GM21723 (cell line): ENCODE measurements around the gene BGN.

ENCODE experiments used
- ATAC-seq: cut with Tn5 transposase; IDR thresholded peaks from one replicate; pipeline ENCODE4 v1.9.1; 2021; ENCODE audit warnings: mild to moderate bottlenecking, moderate library complexity; ENCODE audit not compliant: unreplicated experiment

BGN gene

GRCh38 chrX:153481043-153481442, 13.7 kb upstream of the BGN start:
- ATAC-seq = no peak

DNA sequence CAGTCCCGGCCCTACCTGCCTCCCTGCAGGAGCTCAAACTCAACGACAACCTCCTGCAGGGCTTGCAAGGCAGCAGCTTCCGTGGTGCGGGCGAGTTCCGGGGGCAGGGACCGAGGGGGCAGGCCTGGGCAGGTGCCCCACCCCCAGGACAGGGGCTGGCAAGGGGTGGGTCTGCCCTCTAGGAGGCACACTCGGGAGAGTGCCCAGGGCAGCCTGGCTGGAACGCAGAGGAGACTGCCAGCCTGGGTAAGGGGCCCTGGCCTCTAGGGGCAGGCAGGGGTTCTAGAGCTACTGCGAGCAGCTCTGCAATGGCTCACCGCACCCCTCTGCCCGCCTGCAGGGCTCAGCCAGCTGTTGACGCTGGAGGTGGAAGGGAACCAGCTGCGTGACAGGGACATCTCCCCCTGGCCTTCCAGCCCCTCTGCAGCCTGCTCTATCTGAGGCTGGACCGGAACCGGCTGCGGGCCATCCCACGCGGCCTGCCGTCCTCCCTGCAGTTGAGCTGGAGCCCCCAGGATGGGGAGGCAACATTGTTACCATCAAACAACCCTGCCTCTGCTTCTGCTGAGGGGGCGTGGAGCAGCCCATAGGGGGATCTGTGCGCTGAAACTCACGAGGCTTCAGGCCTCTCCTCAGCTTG, 12.3 kb upstream of the BGN start:
- ATAC-seq = no peak

DNA sequence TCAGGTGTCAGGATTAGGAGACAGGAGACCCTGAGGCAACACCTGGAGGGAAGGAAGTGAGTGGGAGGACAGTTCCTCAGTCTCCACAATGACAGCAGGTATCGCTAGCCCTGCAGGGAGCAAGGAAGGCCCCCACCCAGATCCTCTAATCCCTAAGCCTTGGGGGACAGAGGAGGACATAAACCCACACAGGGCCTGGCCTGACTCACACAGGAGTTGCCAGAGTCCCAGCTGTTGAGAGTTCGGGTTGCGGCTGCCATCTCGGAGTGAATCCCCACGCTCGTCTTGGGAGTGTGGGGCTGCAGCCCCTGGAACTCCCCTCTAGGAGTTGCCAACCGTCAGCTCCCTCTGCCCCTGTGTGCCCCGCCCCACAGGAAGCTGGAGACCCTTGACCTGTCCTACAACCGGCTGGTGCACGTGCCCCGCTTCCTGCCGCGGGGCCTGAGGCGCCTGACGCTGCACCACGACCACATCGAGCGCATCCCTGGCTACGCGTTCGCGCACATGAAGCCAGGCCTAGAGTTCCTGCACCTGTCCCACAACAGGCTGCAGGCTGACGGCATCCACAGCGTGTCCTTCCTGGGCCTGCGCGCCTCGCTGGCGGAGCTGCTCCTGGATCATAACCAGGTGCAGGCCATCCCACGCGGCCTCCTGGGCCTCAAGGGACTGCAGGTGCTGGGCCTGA, 9.2 kb upstream of the BGN start:
- no peak for ATAC-seq

- ATAC-seq = no peak
Observed at GRCh38 chrX:153486171-153486570, 8.6 kb upstream of the BGN start.

- ATAC-seq = no peak
Observed at GRCh38 chrX:153487590-153488071, 7.1 kb upstream of the BGN start.

GRCh38 chrX:153488231-153488914, 6.4 kb upstream of the BGN start:
- ATAC-seq = no peak

DNA sequence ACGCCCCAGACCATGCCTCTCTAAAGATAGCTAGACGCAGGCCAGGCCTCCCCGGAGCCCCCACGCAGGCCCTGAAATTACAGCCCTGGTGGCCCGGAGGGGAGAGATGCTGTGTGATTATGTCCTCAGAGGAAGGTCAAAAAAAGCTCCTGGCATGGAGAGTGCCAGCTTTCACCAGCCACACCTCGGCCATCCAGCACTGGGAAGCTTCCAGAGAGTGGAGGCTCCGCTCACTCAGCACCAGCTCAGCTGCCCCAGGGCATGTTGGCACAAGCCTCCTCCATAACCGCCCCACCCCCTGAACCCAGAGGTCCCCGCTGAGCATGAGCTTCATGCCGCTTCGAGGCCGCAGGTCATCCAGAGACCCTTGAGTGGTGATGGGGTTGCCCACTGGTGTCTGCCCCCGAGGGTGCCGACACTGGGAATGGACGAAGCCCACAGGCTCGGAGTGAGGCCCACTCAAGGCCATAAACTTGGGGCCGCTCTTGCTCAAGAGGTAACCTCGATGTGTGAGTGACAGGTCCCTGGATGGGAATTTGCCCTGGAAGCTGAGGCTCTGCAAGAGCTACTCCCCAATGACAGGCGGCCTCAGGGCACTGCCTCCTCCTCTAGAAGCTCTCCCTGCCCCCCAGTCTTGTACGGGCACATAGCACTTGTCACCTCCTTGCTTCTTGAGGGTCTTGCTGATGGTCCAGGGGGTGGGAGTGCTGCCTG, 4.4 kb upstream of the BGN start:
- no peak for ATAC-seq

DNA sequence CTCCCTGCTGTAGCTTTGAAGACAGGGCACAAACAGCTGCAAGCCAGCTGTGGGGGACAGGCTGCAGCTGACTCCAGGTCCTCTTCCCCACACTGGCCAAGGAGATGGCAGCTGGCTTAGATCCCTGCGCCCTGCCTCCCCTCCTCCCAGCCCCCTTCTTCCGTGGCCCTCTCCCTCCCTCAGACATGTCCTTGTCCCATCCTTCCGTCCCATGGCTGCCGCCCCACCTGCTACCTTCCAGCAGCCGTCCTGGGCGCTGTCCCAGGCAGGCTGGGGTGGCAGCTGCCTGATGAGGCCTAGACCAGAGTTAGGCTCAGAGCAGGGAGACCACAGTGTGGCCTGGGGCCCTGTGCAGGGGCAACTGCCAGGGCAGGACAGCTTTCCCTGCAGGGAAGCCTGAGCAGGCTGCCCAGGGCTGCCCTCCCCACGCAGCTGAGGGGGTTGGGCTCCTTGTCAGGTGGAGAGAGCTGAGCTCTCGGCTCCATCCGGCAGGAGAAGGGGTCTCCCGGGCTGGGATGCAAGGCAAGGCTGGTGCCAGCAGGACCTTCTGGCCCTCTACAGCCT, 3.3 kb upstream of the BGN start:
- ATAC-seq = no peak

GRCh38 chrX:153491918-153492317, 2.9 kb upstream of the BGN start:
- no peak for ATAC-seq

DNA sequence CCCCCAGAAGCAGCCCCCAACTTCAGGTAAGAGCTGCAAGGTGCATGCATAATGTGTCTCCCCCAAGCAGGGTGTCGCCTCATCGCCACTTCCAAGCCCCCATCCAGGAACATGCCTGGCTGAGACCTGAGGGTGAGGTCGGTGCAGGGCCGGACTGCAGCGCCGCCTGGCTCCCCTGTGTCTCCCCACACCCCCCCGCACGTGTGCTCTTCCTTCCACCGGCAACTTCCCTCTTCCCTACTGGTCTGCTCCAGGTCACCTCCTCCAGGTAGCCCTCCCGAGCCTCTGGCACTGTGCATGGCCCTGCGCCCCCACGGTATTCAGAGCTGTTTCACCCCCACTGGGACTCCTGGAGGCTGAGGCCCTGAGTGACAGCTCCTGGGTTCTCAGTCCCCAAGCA, 2.2 kb upstream of the BGN start:
- ATAC-seq = no peak

GRCh38 chrX:153493085-153493484, 1.7 kb upstream of the BGN start:
- no peak for ATAC-seq

- no peak for ATAC-seq
Observed at GRCh38 chrX:153494061-153494460, 719 bp upstream of the BGN start.

DNA sequence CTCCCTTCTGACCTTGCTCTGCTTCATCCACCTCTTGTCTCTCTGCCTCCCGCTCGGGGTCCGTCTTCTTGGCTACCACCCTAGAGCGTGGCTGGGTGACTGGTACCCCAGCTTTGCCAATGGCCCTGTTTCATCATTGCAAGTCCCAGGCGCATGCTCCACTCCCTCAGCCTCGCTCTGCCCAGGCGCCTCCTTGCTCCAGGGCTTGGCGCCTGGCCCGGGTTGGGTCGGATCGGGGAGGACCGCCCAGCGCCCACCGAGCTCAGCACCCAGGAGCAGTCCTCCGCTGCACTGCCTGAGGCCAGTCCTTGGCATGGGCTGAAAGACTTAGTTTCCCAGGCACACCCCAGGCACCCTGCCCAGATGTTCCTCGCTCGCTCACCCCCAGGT, 577 bp downstream of the BGN start:
- no peak for ATAC-seq

DNA sequence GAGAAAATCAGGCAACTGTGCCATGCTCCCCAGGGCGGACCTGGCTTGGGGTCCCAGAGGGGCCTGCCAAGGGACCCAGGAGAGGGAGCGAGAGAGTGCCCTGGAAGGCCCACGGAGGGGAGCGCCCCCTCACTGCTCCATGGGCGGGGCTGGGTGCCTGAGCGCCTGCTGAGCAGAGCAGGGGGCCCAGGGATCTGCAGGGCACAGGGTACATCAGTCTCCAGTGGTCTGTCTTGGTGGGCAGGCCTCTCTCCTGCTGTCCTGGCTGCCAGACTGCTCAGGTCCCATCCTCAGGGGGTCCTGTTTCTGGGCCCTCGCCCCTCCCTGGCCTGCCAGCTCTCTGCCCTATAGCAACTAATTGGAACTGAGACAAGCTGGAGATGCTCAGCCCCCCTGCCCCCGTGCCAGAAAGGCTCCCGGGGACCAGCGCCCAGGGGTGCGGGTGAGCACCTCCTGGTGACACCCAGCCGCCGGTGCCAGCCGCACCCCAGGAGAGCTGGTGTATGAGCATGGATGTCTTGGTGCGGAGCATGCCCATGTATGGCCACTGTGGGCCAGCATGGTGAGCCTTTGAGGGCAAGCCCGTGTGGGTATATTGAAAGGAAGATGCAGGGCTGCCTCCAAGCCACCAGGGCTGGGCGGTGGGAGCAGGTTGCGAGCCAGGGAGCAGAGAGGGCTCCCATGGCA, 1.3 kb downstream of the BGN start:
- no peak for ATAC-seq

GRCh38 chrX:153496590-153496959, 1.8 kb downstream of the BGN start:
- no peak for ATAC-seq

DNA sequence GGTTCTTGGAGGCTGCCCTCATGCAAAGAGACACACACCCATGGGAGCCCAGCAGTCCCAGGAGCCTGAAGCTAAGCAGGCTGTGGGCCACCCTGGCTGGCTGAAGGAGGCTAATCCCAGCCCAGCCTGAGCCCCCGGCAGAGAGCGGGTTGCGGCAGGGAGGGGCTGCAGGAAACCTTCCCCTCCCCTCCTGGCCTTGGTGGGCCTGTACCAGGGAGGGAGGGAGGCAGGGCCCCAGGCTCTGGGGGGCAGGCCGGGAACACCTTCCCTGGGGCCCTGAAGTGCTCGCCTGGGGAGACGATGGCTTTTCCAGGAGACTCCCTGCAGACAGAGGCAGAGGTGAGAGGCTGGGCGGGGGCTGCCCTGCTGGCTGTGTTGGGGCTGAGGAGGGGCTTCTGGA, 3.7 kb downstream of the BGN start:
- ATAC-seq = no peak

GRCh38 chrX:153499341-153499740, 4.6 kb downstream of the BGN start:
- ATAC-seq = no peak

- no peak for ATAC-seq
Observed at GRCh38 chrX:153499876-153500275, 5.1 kb downstream of the BGN start.

DNA sequence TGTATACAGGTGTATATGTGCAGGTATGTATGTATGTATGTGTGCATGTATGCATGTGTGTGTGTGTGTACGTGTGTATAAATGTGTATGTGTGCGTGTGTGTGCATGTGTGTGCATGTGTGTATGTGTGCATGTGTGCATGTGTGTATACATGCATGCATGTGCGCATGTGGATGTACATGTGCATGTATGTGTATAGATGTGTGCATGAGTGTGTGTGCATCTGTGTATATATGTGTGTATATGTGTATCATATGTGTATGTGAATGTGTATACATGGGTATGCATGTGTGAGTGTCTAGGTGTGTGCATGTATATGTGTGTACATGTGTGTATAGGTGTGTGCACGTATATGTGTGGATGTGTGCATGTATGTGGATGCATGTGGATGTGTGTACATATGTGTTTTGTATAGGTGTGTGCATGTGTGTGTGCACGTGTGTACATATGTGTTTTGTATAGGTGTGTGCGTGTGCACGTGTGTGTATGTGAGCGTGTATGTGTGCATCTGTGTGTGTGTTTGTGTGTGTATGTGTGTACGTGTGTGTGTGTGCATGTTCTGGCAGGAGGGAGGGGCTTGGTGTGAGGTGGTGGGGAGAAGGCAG, 6.0 kb downstream of the BGN start:
- ATAC-seq = no peak

- ATAC-seq = no peak
Observed at GRCh38 chrX:153501530-153501929, 6.8 kb downstream of the BGN start.
